Stimulated activated CD4-positive, alpha-beta T cell treated with anti-CD3 and anti-CD28 coated beads, TNF-alpha, amount 100 ng/mL, for 48 hours (primary cell): Measurements from ENCODE around the gene RUNDC1.
"Not testable (repeated sequence)": the region's sequence is repeated elsewhere in the genome, so short reads cannot be mapped to it uniquely, and the experiment has no call there.

Source experiments
- DNase-seq, 3 donors: peaks; one replicate each; pipeline ENCODE4 v3.0.0-alpha.2; 2020; ENCODE audit warnings: low read depth in 3 of 3

Gene RUNDC1

DNA sequence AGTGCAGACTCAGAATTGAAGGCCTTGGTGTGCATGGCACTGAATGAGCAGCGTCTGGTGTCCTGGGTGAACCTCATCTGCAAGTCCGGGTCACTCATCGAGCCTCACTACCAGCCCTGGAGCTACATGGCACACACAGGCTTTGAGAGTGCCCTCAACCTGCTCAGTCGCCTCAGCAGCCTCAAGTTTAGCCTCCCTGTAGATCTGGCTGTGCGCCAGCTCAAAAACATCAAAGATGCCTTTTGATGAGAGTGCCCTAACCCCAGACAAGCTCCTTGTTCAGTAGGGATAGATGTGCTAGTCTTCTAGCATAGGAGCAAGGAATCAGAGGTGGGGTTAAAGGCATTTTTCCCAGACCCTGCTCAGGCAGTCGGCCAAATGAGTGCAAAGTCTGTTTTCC lies 11.1 kb downstream of the RUNDC1 start:
- DNase-seq: no peak

GRCh38 chr17:42992872-42993271 lies 12.5 kb downstream of the RUNDC1 start:
- DNase-seq: no peak

GRCh38 chr17:42993913-42994312 lies 13.5 kb downstream of the RUNDC1 start:
- DNase-seq: not testable (repeated sequence)

- no peak for DNase-seq
These were observed 17.1 kb downstream of the RUNDC1 start for GRCh38 chr17:42997390-42997983.

- DNase-seq: peak; percentile 91 to 95 (median 91)
These were observed 17.9 kb downstream of the RUNDC1 start, which contains the start of gene RPL27 for GRCh38 chr17:42997984-42998938. TSS of gene RPL27 (plus strand) at chr17:42998419. CDS start at chr17:42998751, 332 bp downstream.

DNA sequence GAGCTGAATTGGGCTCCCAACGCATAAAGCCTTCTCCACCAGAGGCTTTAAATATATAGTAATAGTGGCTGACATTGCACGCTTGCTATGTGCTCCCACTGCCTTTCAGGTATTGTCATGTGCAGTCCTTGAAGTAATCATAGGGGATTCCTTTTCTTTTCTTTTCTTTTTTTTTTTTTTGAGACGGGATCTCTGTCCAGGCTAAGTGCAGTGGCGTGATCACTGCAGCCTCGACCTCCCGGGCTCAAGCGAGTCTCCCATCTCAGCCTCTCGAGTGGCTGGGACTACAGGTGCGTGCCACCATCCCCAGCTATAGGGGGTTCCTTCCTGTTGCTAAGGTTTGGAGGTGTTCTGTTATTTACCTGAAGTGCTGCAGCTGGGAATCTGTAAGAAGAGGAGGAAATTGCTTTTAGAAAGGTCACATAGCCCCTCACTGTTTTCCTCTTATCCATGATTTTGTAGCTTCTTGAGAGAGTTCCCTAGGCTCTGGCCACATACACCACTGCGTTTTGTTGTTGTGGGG lies 18.7 kb downstream of the RUNDC1 start:
- no peak for DNase-seq

DNA sequence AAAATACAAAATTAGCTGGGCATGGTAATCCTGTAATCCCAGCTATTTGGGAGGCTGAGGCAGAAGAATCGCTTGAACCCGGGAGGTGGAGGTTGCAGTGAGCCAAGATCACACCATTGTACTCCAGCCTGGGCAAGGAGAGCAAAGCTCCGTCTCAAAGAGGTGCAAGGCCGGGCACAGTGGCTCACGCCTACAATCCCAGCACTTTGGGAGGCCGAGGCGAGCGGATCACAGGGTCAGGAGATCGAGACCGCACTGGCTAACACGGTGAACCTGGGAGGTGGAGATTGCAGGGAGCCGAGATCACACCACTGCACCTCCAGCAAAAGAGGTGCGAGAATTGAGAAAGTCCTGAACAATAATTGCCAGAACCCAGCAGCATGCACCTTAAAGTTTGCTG lies 20.5 kb downstream of the RUNDC1 start:
- DNase-seq: not testable (repeated sequence)

GRCh38 chr17:43003542-43004172 lies 23.3 kb downstream of the RUNDC1 start:
- DNase-seq: no peak

GRCh38 chr17:43006639-43007551 lies 26.5 kb downstream of the RUNDC1 start, which contains the start of gene IFI35:
TSS of gene IFI35 (plus strand) at chr17:43006784. CDS start at chr17:43006948, 164 bp downstream.
- peak; percentile 75 to 79 (median 76) for DNase-seq

GRCh38 chr17:43010667-43011308 lies 30.4 kb downstream of the RUNDC1 start:
- no peak for DNase-seq

DNA sequence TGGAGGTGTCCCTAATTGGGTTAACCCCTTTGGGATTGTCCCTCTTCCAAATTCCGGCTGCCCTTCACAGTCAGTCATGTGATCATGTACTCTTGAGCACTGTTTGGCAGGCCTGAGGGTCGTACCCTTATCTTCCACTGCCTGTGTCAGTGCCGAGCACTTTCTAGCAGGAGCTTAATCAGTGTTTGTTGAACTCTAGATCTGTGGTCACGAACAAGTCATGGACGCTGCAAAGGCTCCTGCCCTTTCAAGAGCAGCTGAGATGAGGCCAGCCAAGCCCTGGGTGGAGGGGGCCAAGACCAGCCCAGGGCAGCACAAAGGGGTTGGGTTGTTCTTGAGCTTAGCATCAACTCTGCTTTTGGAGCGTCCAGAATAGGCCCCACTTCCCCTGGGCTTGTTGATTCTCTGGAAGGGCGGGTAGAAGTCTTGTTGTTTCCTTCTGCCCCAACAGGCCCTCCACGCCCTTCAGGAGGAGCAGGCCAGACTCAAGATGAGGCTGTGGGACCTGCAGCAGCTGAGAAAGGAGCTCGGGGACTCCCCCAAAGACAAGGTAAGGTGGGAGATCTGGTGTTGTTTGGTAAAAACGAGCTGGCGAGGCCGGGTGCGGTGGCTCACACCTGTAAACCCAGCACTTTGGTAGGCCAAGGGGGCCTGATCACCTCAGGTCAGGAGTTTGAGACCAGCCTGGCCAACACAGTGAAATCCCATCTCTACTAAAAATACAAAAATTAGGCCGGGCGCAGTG lies 31.5 kb downstream of the RUNDC1 start:
- DNase-seq: no peak

DNA sequence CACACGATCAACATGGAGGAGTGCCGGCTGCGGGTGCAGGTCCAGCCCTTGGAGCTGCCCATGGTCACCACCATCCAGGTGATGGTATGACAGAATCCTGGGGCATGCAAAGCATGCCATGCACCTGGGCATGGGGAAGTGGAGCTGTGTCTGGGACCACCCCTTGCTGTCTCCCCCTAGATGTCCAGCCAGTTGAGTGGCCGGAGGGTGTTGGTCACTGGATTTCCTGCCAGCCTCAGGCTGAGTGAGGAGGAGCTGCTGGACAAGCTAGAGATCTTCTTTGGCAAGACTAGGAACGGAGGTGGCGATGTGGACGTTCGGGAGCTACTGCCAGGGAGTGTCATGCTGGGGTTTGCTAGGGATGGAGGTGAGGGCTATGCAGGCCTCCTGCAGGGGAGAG lies 32.9 kb downstream of the RUNDC1 start:
- no peak for DNase-seq

DNA sequence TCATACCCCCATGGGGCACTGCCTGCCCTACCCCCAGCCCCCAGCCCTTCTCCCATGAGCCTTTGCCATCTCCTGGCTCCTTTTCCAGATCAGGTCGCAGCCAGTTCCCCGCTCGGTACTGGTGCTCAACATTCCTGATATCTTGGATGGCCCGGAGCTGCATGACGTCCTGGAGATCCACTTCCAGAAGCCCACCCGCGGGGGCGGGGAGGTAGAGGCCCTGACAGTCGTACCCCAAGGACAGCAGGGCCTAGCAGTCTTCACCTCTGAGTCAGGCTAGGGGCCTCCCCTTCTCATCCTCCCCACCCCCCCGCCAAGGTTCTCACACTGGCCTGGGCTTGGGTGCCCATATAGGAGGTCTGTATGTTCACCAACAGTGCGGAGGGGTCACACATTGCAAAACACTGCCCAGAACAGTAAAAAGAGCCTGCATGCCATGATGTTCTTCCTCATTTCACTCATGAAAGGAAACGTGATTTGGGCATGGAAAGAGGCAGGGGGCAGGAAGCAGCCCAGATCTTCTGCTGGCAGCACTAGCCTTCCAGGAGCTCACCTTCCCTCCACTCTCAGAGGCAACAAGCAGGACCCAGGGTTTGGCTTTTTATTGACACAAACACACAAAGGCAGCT lies 33.8 kb downstream of the RUNDC1 start:
- no peak for DNase-seq

- no peak for DNase-seq
These were observed 34.5 kb downstream of the RUNDC1 start for GRCh38 chr17:43014649-43015542.

DNA sequence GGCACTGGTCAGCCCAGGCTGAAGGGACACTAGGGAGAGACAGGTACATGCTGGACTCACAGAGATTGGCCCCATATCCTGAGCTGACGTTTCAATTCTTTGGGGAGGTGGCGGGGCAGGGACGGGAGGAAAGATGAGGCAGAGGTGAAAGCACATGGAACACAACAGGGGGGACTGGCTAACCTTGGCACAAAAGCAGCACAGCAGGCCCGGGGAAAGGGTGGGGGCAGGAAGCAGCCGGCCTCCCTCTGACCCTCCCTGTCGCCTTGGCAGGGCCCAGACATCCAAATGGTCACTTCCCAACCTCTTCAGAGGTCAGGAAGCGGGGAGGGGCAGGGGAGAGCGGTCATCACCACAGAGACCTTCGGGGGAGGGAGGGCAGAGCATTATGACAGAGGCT lies 35.2 kb downstream of the RUNDC1 start:
- no peak for DNase-seq

DNA sequence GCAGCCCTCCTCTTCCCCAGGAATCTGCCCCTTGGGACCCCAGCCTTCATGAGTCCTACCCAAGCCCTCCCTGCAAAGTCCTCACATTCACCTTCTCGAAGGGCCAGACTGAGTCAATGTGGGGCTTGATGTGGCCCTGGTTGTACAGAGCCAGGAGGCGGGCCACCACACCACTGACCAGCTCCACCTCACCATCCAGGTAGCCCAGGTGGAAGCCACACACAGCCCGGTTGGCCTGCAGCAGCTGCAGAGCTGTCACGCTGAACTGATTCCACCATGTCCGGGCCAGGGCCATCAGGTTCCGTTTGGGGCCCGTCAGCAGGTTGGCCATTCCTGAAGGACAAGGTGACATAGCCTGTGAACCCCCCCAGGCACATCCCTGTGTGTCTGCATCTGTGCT lies 35.9 kb downstream of the RUNDC1 start:
- DNase-seq: no peak

- DNase-seq: no peak
These were observed 37.9 kb downstream of the RUNDC1 start for GRCh38 chr17:43018008-43018853.
